K562 (cell line): ENCODE data around the gene HEMGN. TPM values are rescaled to one million over a fixed set of nuclear protein-coding genes. Genes with fewer than 3 reads are reported as not detected.

Experiments
- BCL6 ChIP-seq: fragments of 250-450 bp; sonication (Bioruptor Pico); IDR thresholded peaks from 2 replicates; pipeline ENCODE4 v1.4.0; 2020
- FOXM1 ChIP-seq, 2 experiments: fragments of 450-650 bp in 1 of 2; sonication (generic) in 1 of 2; formaldehyde crosslinking in 1 of 2; IDR thresholded peaks; 2 replicates each; pipeline versions ENCODE4 v1.6.1 to v1.9.0; 2017 to 2022; ENCODE audit warnings: low read depth in 2 of 2, mild to moderate bottlenecking in 2 of 2, missing genetic modification reagents in 1 of 2, moderate library complexity in 1 of 2
- HDGF ChIP-seq: fragments of 450-650 bp; IDR thresholded peaks from 2 replicates; pipeline ENCODE4 v1.6.1; 2016
- IRF9 ChIP-seq: fragments of 450-650 bp; IDR thresholded peaks from 2 replicates; pipeline ENCODE4 v1.6.1; 2016; ENCODE audit warnings: missing biosample characterization, missing genetic modification characterization
- MIER1 ChIP-seq: fragments of 450-650 bp; IDR thresholded peaks from 2 replicates; pipeline ENCODE4 v1.6.1; 2016; ENCODE audit warnings: antibody characterized with exemption, mild to moderate bottlenecking, low read depth
- POLR2H ChIP-seq: IDR thresholded peaks from 2 replicates; pipeline ENCODE4 v1.6.1; 2016; ENCODE audit warnings: missing genetic modification characterization, low read depth, mild to moderate bottlenecking, control low read depth, missing compliant biosample characterization, moderate library complexity
- RERE ChIP-seq: sonication (generic); formaldehyde crosslinking; IDR thresholded peaks from 2 replicates; pipeline ENCODE4 v1.8.0; 2023; ENCODE audit warnings: missing genetic modification reagents, mild to moderate bottlenecking, borderline replicate concordance
- SMC3 ChIP-seq: conservative IDR thresholded peaks from 2 replicates; pipeline ENCODE4 v1.6.1; 2011; ENCODE audit warnings: low read depth, low read length, improper control_type of control experiment; ENCODE audit not compliant: insufficient read depth
- SRF ChIP-seq, 2 experiments: fragments of 250-450, 450-650 bp in 1 of 2; sonication (Bioruptor Pico) in 1 of 2; sonication (generic) in 1 of 2; formaldehyde crosslinking; IDR thresholded peaks; 2 replicates each; pipeline versions ENCODE4 v1.5.0 to v1.5.1; 2020 to 2022; ENCODE audit warnings: mild to moderate bottlenecking in 1 of 2, missing genetic modification reagents in 1 of 2
- TOE1 ChIP-seq, 2 experiments: fragments of 450-650 bp in 1 of 2; sonication (generic) in 1 of 2; formaldehyde crosslinking in 1 of 2; IDR thresholded peaks; 2 replicates each; pipeline versions ENCODE4 v1.7.1 to v1.8.0; 2016 to 2022; ENCODE audit warnings: borderline replicate concordance in 2 of 2, mild to moderate bottlenecking in 2 of 2, antibody characterized with exemption in 1 of 2, inconsistent platforms in 1 of 2, low read depth in 1 of 2, missing genetic modification reagents in 1 of 2, moderate library complexity in 1 of 2
- XRCC4 ChIP-seq: IDR thresholded peaks from one replicate; pipeline ENCODE4 v1.6.1; 2011; ENCODE audit not compliant: insufficient read depth, insufficient read length; ENCODE audit errors: extremely low read depth
- ZEB2 ChIP-seq: fragments of 450-650 bp; IDR thresholded peaks from 2 replicates; pipeline ENCODE4 v1.6.1; 2016
- ZKSCAN1 ChIP-seq: fragments of 150-350 bp; IDR thresholded peaks from 2 replicates; pipeline ENCODE4 v1.6.1; 2016; ENCODE audit warnings: low read depth, low read length
- ZNF212 ChIP-seq: fragments of 450-650 bp; formaldehyde crosslinking; IDR thresholded peaks from 2 replicates; pipeline ENCODE4 v1.4.0; 2020; ENCODE audit warnings: mild to moderate bottlenecking
- ZNF609 ChIP-seq: sonication (generic); formaldehyde crosslinking; IDR thresholded peaks from 2 replicates; pipeline ENCODE4 v1.8.1; 2023; ENCODE audit warnings: missing genetic modification reagents, mild to moderate bottlenecking, borderline replicate concordance
- ZNF766 ChIP-seq: fragments of 200-800 bp; sonication (Bioruptor generic); conservative IDR thresholded peaks from 2 replicates; pipeline ENCODE4 v1.6.1; 2016; ENCODE audit warnings: missing genetic modification characterization, missing compliant biosample characterization
- ZNF77 ChIP-seq: fragments of 250-450 bp; sonication (Bioruptor Pico); IDR thresholded peaks from 2 replicates; pipeline ENCODE4 v1.5.0; 2020
- polyA plus RNA-seq, 8 experiments: library from polyadenylated mRNA; depleted of rRNA in 4 of 8; stranded (reverse) in 5 of 8; unstranded in 3 of 8; fragments of >200 nt; fragmentation: Nextera tagmentation in 2 of 8; fragmentation: Illumina TruSeq in 1 of 8; extraction: Ambion mirVana in 2 of 8; extraction: Trizol in 1 of 8; gene quantifications; 2 replicates each; pipeline versions ENCODE4 v1.2.1 to v1.2.3, GENCODE V29; 2011 to 2014; ENCODE audit warnings: inconsistent platforms in 1 of 8, missing spikeins in 1 of 8
- total RNA-seq, 7 experiments: library from RNA; depleted of rRNA in 6 of 7; stranded (reverse); fragments of >200 nt in 6 of 7; fragmentation: Illumina TruSeq in 2 of 7; extraction: Trizol in 2 of 7; gene quantifications; 2 replicates each; pipeline versions ENCODE4 v1.2.1 to v1.2.3, GENCODE V29; 2011 to 2021; ENCODE audit warnings: low replicate concordance in 1 of 7

HEMGN gene
- total and polyA plus RNA-seq, 9 of the 15 experiments (the other 6 are each of a cell fraction or from before 2014, with no cell fraction given): 56.3 to 258 (median 137) TPM

GRCh38 chr9:97895695-97896332 is 42.2 kb downstream of the HEMGN start (continued):
- no peak for TF ChIP-seq ZNF609 (CRISPR knock-in tag)
- TF ChIP-seq FOXM1 (IDR thresholded peaks at IDR 0.05; ENCODE audit: low read depth): no peak
- TF ChIP-seq FOXM1 (CRISPR knock-in tag; IDR thresholded peaks at IDR 0.05; ENCODE audit: low read depth): no peak
- no peak for TF ChIP-seq MIER1
- TF ChIP-seq HDGF: no peak
- TF ChIP-seq SMC3: peak; percentile 36; the same call in 1 of the 2 replicates
- no peak for TF ChIP-seq RERE (CRISPR knock-in tag)
- no peak for TF ChIP-seq ZKSCAN1
- no peak for TF ChIP-seq ZNF766 (CRISPR knock-in tag)
- TF ChIP-seq ZEB2: no peak
- no peak for TF ChIP-seq BCL6 (CRISPR knock-in tag)
- TF ChIP-seq POLR2H (tag): no peak
- no peak for TF ChIP-seq TOE1 (IDR thresholded peaks at IDR 0.05; ENCODE audit: borderline replicate concordance)
- no peak for TF ChIP-seq TOE1 (CRISPR knock-in tag; IDR thresholded peaks at IDR 0.05; ENCODE audit: borderline replicate concordance, low read depth)
- no peak for TF ChIP-seq XRCC4
- TF ChIP-seq IRF9 (tag): no peak
- TF ChIP-seq ZNF77 (CRISPR knock-in tag): no peak
- TF ChIP-seq ZNF212: no peak
- TF ChIP-seq SRF (CRISPR knock-in tag; IDR thresholded peaks at IDR 0.05): no peak
